NCI-H146 treated with DMSO at 0.1 percent for 48 hours (cell line): ENCODE data around the gene SMG6.

Experiments
- DNase-seq: peaks from one replicate; lab custom pipeline; 2025; ENCODE audit not compliant: unreplicated experiment; lab: John Stamatoyannopoulos, UW

Gene SMG6

GRCh38 chr17:2110436-2110835, 193.1 kb downstream of the SMG6 start:
- no peak for DNase-seq

GRCh38 chr17:2108170-2108569, 195.4 kb downstream of the SMG6 start:
- DNase-seq = no peak

- no peak for DNase-seq
These were observed 196.1 kb downstream of the SMG6 start for GRCh38 chr17:2107506-2107905.

- DNase-seq = no peak
These were observed 196.5 kb downstream of the SMG6 start for GRCh38 chr17:2107050-2107449.

GRCh38 chr17:2106308-2106955, 197.2 kb downstream of the SMG6 start:
- no peak for DNase-seq

GRCh38 chr17:2105663-2106062, 197.9 kb downstream of the SMG6 start:
- DNase-seq = no peak

- no peak for DNase-seq
These were observed 200.4 kb downstream of the SMG6 start for GRCh38 chr17:2102931-2103809.

GRCh38 chr17:2101448-2102257, 201.9 kb downstream of the SMG6 start:
- no peak for DNase-seq

- DNase-seq = no peak
These were observed 208.1 kb downstream of the SMG6 start for GRCh38 chr17:2095536-2095910.

- no peak for DNase-seq
These were observed 208.6 kb downstream of the SMG6 start for GRCh38 chr17:2094891-2095535.

- no peak for DNase-seq
These were observed 210.2 kb downstream of the SMG6 start for GRCh38 chr17:2093349-2093748.

GRCh38 chr17:2092253-2092652, 211.3 kb downstream of the SMG6 start:
- DNase-seq = no peak

GRCh38 chr17:2090804-2091534, 212.6 kb downstream of the SMG6 start:
- no peak for DNase-seq

- DNase-seq = no peak
These were observed 213.4 kb downstream of the SMG6 start for GRCh38 chr17:2090210-2090641.

- DNase-seq = no peak
These were observed 214.6 kb downstream of the SMG6 start for GRCh38 chr17:2089021-2089422.

GRCh38 chr17:2087597-2088211, 215.9 kb downstream of the SMG6 start:
- no peak for DNase-seq

GRCh38 chr17:2086306-2086705, 217.3 kb downstream of the SMG6 start:
- no peak for DNase-seq

- no peak for DNase-seq
These were observed 218.0 kb downstream of the SMG6 start for GRCh38 chr17:2085648-2085949.

GRCh38 chr17:2084766-2085647, 218.6 kb downstream of the SMG6 start:
- no peak for DNase-seq
